Activated CD4-positive, alpha-beta memory T cell treated with anti-CD3 and anti-CD28 coated beads for 36 hours (primary cell): Measurements from ENCODE around the gene POGLUT3. TPM values are rescaled to one million over a fixed set of nuclear protein-coding genes. Genes with fewer than 3 reads are reported as not detected.

Source experiments
- CTCF ChIA-PET: fragments of 350-600 bp; sonication (Branson Sonifier 250); formaldehyde crosslinking; loops from one replicate; lab custom pipeline; 2021; ENCODE audit warnings: antibody characterized with exemption, inconsistent platforms; lab: Charles Lee
- POLR2A ChIA-PET: fragments of 350-600 bp; sonication (Branson Sonifier 250); formaldehyde crosslinking; loops from one replicate; lab custom pipeline; 2021; ENCODE audit warnings: antibody characterized with exemption; lab: Charles Lee
- DNase-seq: peaks from one replicate; pipeline ENCODE4 v3.0.0-alpha.2; 2020
- H3K27ac Mint-ChIP-seq: one replicate; pipeline ENCODE4 v1.8.0; 2021; ENCODE audit warnings: mixed read lengths
- H3K27me3 Mint-ChIP-seq: one replicate; pipeline ENCODE4 v1.8.0; 2021; ENCODE audit warnings: mixed read lengths
- H3K36me3 Mint-ChIP-seq: one replicate; pipeline ENCODE4 v1.8.0; 2021; ENCODE audit warnings: mixed read lengths
- H3K4me1 Mint-ChIP-seq: one replicate; pipeline ENCODE4 v1.8.0; 2021; ENCODE audit warnings: low read depth, mixed read lengths
- H3K4me3 Mint-ChIP-seq: one replicate; pipeline ENCODE4 v1.8.0; 2021; ENCODE audit warnings: mild to moderate bottlenecking, mixed read lengths
- H3K9me3 Mint-ChIP-seq: one replicate; pipeline ENCODE4 v1.8.0; 2021; ENCODE audit warnings: mixed read lengths
- intact Hi-C: fragments of 100-400 bp; cut with micrococcal nuclease; formaldehyde crosslinking; loops from one replicate; pipeline ENCODE4 v1.15.1; 2023
- total RNA-seq, 2 experiments: library from RNA; stranded (reverse); gene quantifications; one replicate each; pipeline ENCODE4 v1.2.3, GENCODE V29; 2021

POGLUT3 gene
- total RNA-seq, 2 experiments from 2014 or later, result 9.2 to 9.9 TPM

DNA sequence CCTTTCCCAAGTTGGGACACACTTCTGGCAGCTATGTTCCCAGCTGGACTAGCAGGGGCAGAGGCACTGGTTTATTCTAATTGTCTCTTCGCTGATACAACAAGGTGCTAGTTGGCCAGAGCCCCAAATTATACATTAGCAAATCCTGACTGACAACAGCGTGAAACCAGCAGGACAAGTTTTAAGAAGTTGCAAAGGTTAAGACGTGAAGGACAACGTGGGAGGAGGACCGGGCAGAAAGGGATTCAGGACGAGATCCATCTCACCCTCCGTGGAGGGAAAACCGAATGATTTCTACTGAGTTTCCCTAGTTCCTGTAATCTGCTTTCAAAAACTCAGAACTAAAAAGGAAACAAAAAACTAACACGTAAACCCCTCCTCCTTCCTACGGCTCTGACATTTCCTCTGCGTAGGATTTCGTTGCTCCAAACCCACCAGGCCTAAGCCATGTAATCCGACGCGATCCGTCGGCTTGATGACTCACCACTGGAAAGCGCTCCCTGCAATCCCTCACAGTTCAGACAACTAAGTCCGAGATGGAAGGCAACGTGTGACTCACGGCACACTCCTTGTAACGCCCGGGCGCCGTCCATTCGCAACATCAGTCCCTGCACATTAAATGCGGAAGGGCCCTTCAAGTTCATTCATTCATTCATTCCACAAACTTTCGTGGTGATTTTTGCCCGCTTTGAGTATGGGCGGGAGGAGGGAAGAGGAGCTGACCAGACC is 703 bp downstream of the POGLUT3 start:
- H3K27ac Mint-ChIP-seq, result peak overlapping the region; percentile 99
- no peaks in the 10 kb centered on the region for H3K9me3 Mint-ChIP-seq
- peaks cover 3% of the 10 kb centered on the region for H3K36me3 Mint-ChIP-seq
- H3K4me3 Mint-ChIP-seq, result peak overlapping the region; percentile 95
- H3K4me1 Mint-ChIP-seq, result peaks cover 16% of the 10 kb centered on the region
- DNase-seq, result peak; percentile 87
- ChIA-PET POLR2A (interaction anchor here (0.9 to 1.1 kb wide), 2 partner anchors 30 to 275 kb away, joined by 3 to 4 read pairs; partner anchors contain the start of genes ATM, C11orf65 and NPAT), CTCF (no interaction called here)
- no peaks in the 10 kb centered on the region for H3K27me3 Mint-ChIP-seq
- intact Hi-C loops, result loop anchor here (1.0 to 10.0 kb wide), 9 partner anchors 30 to 375 kb away; partner anchors contain the start of genes ACAT1, ATM, C11orf65 and DDX10

DNA sequence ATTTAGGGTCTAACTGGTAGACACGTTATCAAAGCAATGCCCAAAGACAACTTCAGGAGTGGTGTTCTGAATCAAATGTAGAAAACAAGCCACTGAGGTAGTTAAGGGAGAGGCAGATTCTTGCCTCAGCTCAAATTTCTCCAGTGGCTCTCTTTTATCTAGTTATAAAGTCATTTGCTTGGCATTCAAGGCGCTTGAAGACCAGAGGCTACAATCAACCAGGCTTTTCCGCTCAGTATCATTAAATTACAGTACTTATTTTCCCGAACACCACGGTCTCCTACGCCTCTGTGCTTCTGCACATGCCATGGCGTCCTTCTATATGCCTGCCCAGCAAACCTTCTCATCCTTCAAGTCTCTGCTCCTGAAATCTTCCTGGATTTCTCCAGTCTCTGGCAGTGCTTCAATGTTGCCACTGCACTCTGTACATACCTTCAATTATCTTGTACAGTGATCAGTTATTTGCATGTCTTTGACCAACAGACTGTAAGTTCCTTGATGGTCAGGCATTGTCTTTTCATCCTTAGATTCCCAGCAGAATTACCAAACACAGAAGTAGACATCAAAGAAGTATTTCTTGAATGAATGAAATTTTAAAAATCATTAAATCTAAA is 1.4 kb downstream of the POGLUT3 start:
- no peak for DNase-seq
- no peaks in the 10 kb centered on the region for H3K9me3 Mint-ChIP-seq

DNA sequence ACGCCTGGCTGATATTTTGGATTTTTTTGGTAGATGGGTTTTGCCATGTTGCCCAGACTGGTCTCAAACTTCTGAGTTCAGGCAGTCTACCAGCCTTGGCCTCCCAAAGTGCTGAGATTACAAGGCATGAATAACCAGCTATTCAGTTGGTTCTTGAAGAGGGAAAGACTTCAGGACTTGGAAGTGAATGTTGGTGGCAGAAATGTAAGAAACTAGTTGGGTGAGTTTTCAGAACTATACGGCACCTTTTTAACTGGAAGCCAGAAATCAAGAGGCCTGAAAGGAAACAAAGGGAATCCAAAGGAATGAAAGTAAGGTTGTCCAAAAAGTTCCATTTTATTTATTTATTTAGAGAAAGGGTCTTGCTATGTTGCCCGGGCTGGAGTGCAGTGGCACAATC is 2.9 kb downstream of the POGLUT3 start:
- H3K4me1 Mint-ChIP-seq, result peaks cover 20% of the 10 kb centered on the region
- no peak for DNase-seq
- peaks cover 4% of the 10 kb centered on the region for H3K36me3 Mint-ChIP-seq
- H3K27ac Mint-ChIP-seq, result no peak overlapping the region
- POLR2A ChIA-PET, result no interaction called here
- no peaks in the 10 kb centered on the region for H3K9me3 Mint-ChIP-seq
- no peak overlapping the region for H3K4me3 Mint-ChIP-seq
- CTCF ChIA-PET, result interaction anchor here (1.2 kb wide), 1 partner anchor 10 kb away, joined by 4 read pairs; no protein-coding TSS in a partner anchor
- H3K27me3 Mint-ChIP-seq, result no peaks in the 10 kb centered on the region
- intact Hi-C loops, result loop anchor here (5.0 to 10.0 kb wide), 6 partner anchors 129 to 373 kb away; partner anchors contain the start of genes ACAT1 and DDX10

More for the DNA sequence above, 1.4 kb downstream of the POGLUT3 start:
- H3K4me3 Mint-ChIP-seq, result peak overlapping the region; percentile 95
- H3K36me3 Mint-ChIP-seq, result peaks cover 3% of the 10 kb centered on the region
- peaks cover 20% of the 10 kb centered on the region for H3K4me1 Mint-ChIP-seq
- POLR2A ChIA-PET, result no interaction called here
- CTCF ChIA-PET, result no interaction called here
- no peaks in the 10 kb centered on the region for H3K27me3 Mint-ChIP-seq
- peak overlapping the region; percentile 99 for H3K27ac Mint-ChIP-seq
- intact Hi-C loops, result loop anchor here (1.0 to 10.0 kb wide), 9 partner anchors 29 to 374 kb away; partner anchors contain the start of genes ACAT1, ATM, C11orf65 and DDX10

DNA sequence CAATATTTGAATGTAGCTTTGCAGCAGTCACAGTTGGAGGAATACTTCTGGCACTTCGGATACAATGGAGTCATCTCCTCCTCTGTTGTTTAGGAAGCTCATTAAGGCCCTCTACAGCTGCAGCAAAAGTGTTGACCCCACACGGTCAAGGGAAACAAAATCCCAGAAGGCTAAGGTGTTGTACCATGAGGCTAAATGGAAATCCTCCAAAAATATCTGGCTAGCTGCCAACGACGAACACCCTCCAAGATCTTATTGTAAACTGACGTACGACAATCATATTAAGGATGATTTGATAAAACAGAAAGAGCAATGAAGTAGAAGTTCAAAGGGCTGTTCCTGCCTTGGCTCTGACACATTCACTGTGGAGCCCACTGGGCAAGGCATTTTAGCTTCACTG is 4.0 kb downstream of the POGLUT3 start:
- CTCF ChIA-PET, result no interaction called here

DNA sequence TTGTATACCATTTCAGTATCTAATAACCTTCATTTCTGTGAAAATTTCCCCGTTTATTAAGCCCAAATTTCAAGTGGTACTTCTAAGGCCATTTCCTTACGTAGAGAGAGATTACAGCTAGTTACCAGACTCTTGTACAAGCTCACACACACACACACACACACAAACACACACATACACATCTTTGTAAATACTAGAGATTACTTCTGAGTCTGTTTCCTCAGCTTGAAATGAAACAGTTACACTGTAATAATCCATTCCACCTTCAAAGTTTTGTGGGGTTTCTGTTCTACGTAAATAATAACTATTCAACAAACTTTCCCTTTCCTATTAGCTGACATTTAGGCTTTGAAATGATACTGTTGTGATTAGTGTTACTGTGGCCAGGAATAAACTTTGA is 6.2 kb downstream of the POGLUT3 start:
- ChIA-PET POLR2A (interaction anchor here (1.1 kb wide), 1 partner anchor 270 kb away, joined by 3 read pairs; no protein-coding TSS in a partner anchor), CTCF (interaction anchor here (0.5 kb wide), 1 partner anchor 91 kb away, joined by 6 read pairs; no protein-coding TSS in a partner anchor)
- no peaks in the 10 kb centered on the region for H3K27me3 Mint-ChIP-seq
- H3K4me1 Mint-ChIP-seq, result peaks cover 11% of the 10 kb centered on the region
- no peak for DNase-seq
- H3K27ac Mint-ChIP-seq, result no peak overlapping the region
- no peaks in the 10 kb centered on the region for H3K9me3 Mint-ChIP-seq
- no peak overlapping the region for H3K4me3 Mint-ChIP-seq
- H3K36me3 Mint-ChIP-seq, result peaks cover 8% of the 10 kb centered on the region
- intact Hi-C loops, result loop anchor here (10.0 kb wide), 3 partner anchors 133 to 243 kb away; partner anchors contain the start of gene DDX10

More for the DNA sequence above, 4.0 kb downstream of the POGLUT3 start:
- Mint-ChIP-seq H3K4me1 (peaks cover 20% of the 10 kb centered on the region), H3K36me3 (peaks cover 5% of the 10 kb centered on the region), H3K27ac (no peak overlapping the region), H3K27me3 (no peaks in the 10 kb centered on the region), H3K4me3 (no peak overlapping the region), H3K9me3 (no peaks in the 10 kb centered on the region)
- POLR2A ChIA-PET, result no interaction called here
- no peak for DNase-seq
- intact Hi-C loops, result loop anchor here (10.0 kb wide), 3 partner anchors 131 to 241 kb away; partner anchors contain the start of gene DDX10

DNA sequence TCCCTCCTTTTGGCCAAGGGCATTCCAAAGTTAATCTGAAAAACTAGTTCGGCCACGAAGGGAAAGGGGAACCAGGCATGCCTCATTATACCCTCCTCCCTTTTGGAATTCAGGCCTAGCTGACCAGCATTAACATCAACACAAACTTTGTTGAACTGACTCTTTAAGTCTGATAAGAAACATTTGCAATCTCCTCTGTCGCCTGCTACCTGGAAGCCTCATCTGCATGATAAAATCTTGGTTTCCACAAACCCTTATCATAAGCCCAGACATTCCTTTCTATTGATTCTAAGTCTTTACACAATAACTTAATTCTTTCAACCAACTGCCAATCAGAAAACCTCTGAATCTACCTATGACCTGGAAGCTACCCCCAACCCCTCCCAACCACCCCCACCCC is 11.4 kb downstream of the POGLUT3 start:
- Mint-ChIP-seq H3K27ac (no peak overlapping the region), H3K4me1 (peaks cover under 1% of the 10 kb centered on the region), H3K36me3 (peaks cover 26% of the 10 kb centered on the region), H3K4me3 (no peak overlapping the region), H3K27me3 (no peaks in the 10 kb centered on the region), H3K9me3 (no peaks in the 10 kb centered on the region)
- ChIA-PET CTCF (no interaction called here), POLR2A (no interaction called here)
- DNase-seq, result no peak
- intact Hi-C loops, result no loop called here

DNA sequence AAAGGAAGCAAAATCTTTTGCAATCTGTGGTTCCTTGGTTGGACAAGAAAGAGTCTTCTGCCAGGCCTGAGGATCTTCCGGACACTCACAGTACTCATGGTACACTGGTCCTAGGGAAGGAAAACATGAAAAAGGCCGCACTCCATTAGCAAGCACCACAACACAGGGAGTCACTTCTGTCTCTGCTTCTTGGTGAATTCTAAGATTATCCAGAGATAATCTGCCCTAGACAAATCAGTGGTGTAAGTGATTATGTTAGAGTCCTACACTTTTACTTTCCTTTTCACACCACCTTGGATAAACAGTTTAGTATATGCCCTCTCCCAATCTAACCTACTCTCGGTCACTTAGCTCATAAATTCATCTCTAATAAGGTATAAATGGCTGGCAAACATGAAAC is 11.9 kb downstream of the POGLUT3 start:
- POLR2A ChIA-PET, result no interaction called here
- no peaks in the 10 kb centered on the region for H3K4me1 Mint-ChIP-seq
- no peak for DNase-seq
- no peak overlapping the region for H3K4me3 Mint-ChIP-seq
- peaks cover 26% of the 10 kb centered on the region for H3K36me3 Mint-ChIP-seq
- no peaks in the 10 kb centered on the region for H3K9me3 Mint-ChIP-seq
- H3K27me3 Mint-ChIP-seq, result no peaks in the 10 kb centered on the region
- H3K27ac Mint-ChIP-seq, result no peak overlapping the region
- CTCF ChIA-PET, result no interaction called here
- intact Hi-C loops, result no loop called here

DNA sequence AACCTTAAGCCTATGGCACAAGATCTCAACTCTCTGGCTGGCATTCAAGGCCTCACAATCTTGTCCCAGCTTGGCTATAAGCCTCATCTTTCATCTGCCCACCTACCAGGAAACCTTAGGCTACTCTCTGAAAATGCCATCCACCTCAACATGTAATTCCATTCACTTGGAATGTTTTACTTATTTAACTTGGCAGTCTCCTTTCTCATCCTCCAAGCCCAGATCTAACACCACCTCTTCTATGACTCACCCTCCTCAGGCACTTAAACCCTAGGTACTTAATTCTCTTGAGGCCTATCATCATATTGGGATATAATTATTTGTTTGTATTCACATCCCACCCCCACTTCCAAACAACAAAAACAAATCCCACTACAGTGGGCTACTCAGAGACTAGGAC is 15.0 kb downstream of the POGLUT3 start:
- no peak for DNase-seq
- intact Hi-C loops, result no loop called here
- Mint-ChIP-seq H3K27ac (no peak overlapping the region), H3K27me3 (no peaks in the 10 kb centered on the region), H3K4me3 (no peak overlapping the region), H3K9me3 (no peaks in the 10 kb centered on the region), H3K36me3 (peaks cover 25% of the 10 kb centered on the region), H3K4me1 (no peaks in the 10 kb centered on the region)
- POLR2A ChIA-PET, result no interaction called here
- CTCF ChIA-PET, result no interaction called here

DNA sequence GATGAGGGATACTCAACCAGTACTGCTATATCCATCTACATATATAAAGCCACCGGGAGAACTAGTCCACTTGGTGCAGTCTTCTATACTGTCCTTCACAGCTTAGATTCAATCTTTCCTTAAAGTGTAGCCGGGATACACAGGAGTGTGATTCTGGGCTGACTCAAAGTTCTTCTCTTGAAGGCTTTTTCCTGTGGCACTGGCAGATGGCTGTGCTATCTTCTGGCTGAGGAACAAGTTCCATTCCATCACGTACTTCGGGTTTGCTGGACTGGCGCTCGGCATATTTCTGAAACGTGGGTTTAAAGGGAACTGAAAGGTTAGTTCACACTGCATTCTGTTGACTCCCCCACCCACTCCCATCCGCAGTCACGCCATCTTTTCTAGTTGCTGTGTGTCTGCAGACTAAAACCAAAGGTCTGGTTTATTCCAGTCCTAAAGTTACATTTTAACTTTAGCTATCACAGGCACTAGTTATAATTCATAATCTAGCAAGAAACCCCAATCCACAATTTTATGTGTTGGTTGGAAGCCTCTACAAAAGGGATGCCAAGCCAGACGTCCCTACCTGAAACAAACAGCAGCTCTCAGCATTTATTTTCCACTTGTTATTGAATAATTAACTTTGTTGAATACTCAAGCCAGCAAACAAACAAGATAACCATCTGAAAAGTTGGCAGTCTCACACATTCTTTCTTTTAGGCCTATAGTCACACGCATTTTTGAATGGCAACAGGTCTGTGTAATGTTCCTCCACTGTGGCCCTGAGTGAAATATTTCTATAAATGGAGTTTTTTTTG is 23.3 kb downstream of the POGLUT3 start:
- Mint-ChIP-seq H3K4me1 (no peaks in the 10 kb centered on the region), H3K27me3 (no peaks in the 10 kb centered on the region), H3K9me3 (no peaks in the 10 kb centered on the region), H3K4me3 (no peak overlapping the region), H3K36me3 (peaks cover 3% of the 10 kb centered on the region), H3K27ac (no peak overlapping the region)
- intact Hi-C loops, result no loop called here
- DNase-seq, result no peak
- CTCF ChIA-PET, result no interaction called here
- POLR2A ChIA-PET, result interaction anchor here (0.6 to 0.7 kb wide), 2 partner anchors 73 to 145 kb away, joined by 5 to 6 read pairs; no protein-coding TSS in a partner anchor

DNA sequence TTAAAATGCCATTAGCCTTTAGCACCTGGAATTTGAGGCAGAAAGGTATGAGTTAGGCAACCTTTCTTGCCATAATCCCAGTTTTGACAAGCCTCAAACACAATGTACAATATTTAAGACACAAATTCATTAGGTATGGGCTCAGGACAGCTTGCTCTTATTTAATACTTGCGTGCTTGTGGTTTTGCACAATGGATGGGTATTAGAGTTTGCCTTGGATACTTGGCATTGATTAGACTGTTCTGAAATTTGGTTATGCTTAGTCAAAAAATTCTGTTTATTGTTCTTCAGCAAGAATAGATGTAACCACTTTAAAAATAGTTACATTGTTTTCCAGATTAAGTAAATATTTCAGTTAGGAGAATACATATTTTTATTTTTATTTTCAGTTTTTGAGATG is 25.5 kb downstream of the POGLUT3 start:
- Mint-ChIP-seq H3K27me3 (no peaks in the 10 kb centered on the region), H3K4me3 (no peak overlapping the region), H3K27ac (no peak overlapping the region), H3K36me3 (peaks cover 3% of the 10 kb centered on the region), H3K9me3 (no peaks in the 10 kb centered on the region), H3K4me1 (no peaks in the 10 kb centered on the region)
- POLR2A ChIA-PET, result no interaction called here
- no peak for DNase-seq
- CTCF ChIA-PET, result no interaction called here
- intact Hi-C loops, result no loop called here

DNA sequence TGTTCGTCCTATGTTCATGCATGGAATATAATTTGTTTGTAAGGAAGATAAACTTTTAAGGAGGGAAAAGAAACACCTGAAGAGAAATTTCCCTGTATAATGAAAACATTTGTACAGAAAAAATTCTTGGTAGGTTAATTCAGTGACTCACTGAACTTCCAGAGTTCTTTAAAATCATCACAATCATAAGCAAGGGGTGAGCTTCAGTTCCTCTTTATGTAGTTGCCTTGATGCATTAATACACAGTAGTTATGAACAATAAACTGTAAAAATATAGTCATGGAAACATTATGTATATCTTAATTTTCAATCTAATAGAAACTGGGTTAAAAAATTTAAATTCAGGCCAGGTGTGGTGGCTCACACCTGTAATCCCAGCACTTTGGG is 29.7 kb downstream of the POGLUT3 start:
- POLR2A ChIA-PET, result no interaction called here
- intact Hi-C loops, result loop anchor here (5.0 to 10.0 kb wide), 6 partner anchors 124 to 624 kb away; no protein-coding TSS in a partner anchor
- Mint-ChIP-seq H3K27ac (peak overlapping the region; percentile 8), H3K27me3 (no peaks in the 10 kb centered on the region), H3K4me1 (peaks cover 3% of the 10 kb centered on the region), H3K36me3 (no peaks in the 10 kb centered on the region), H3K9me3 (no peaks in the 10 kb centered on the region), H3K4me3 (peak overlapping the region; percentile 5)
- no peak for DNase-seq
- CTCF ChIA-PET, result no interaction called here
